ENCODE results near the gene ARHGAP10.

DNA sequence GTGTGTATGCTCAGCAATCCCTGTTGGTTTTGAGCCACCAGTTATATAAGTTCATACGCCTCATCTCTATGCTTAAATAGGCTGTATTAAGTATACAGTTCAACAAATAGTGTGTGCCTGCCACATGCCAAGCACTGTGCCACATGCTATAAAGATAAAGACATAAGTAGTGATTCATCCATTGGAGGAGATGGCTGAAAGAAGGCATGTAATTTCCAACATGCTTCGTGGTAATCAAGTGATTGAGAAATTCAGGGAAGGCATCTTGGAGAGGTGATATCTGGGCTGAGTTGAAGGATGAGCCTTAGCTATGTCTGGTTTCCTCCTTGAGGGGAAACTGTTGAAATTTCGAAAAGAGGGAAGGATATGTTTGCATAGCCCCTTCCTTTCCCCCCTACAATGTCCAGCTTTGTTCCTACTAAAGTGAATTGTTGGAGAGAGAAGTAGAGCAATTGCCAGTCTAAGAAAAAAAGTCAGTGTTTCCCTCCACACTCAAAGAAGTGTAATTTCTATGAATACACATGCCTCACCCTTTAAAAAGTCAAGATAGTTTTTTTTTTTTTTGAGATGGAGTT lies 96.5 kb downstream of the ARHGAP10 start:
- TF ChIP-seq EZH2 (IDR thresholded peaks at IDR 0.05) (no peak), POLR2AphosphoS5 (IDR thresholded peaks at IDR 0.05; ENCODE audit: borderline replicate concordance, low read depth, low read length) (no peak), FOXP2 (optimal IDR thresholded peaks at IDR 0.05; ENCODE audit: control extremely low read depth, extremely low read length, insufficient read depth) (no peak)
